KMS-11 (cell line): ENCODE measurements around the gene CES3.

ENCODE experiments used
- H2AFZ ChIP-seq: fragments of 200-600 bp; sonication (generic); 2 replicates; pipeline ENCODE4 v1.6.1; 2016; ENCODE audit warnings: antibody characterized with exemption, mixed run types, low read depth
- H3K27ac ChIP-seq: fragments of 200-600 bp; sonication (generic); 2 replicates; pipeline ENCODE4 v1.6.1; 2016; ENCODE audit warnings: mild to moderate bottlenecking, mixed run types
- H3K27me3 ChIP-seq: fragments of 200-600 bp; sonication (generic); 2 replicates; pipeline ENCODE4 v1.6.1; 2017; ENCODE audit warnings: mild to moderate bottlenecking, low read depth, mixed run types, moderate library complexity; ENCODE audit not compliant: insufficient read depth
- H3K36me3 ChIP-seq: fragments of 200-600 bp; sonication (generic); 2 replicates; pipeline ENCODE4 v1.6.1; 2017; ENCODE audit warnings: mild to moderate bottlenecking, mixed run types; ENCODE audit not compliant: insufficient read depth
- H3K4me1 ChIP-seq: fragments of 200-600 bp; sonication (generic); 2 replicates; pipeline ENCODE4 v1.6.1; 2016; ENCODE audit warnings: mild to moderate bottlenecking, low read depth, mixed run types; ENCODE audit not compliant: poor library complexity, severe bottlenecking
- H3K4me2 ChIP-seq: fragments of 200-600 bp; sonication (generic); 2 replicates; pipeline ENCODE4 v1.7.0; 2016; ENCODE audit warnings: mild to moderate bottlenecking, mixed run types
- H3K4me3 ChIP-seq: fragments of 200-600 bp; sonication (generic); IDR thresholded peaks from 2 replicates; pipeline ENCODE4 v1.6.1; 2017; ENCODE audit warnings: low read depth, low read length, mixed read lengths; ENCODE audit not compliant: insufficient read depth
- H3K79me2 ChIP-seq: fragments of 200-600 bp; sonication (generic); 2 replicates; pipeline ENCODE4 v1.6.1; 2016; ENCODE audit warnings: low read depth, mixed run types; ENCODE audit not compliant: insufficient read depth
- H3K9ac ChIP-seq: fragments of 200-600 bp; sonication (generic); 2 replicates; pipeline ENCODE4 v1.6.1; 2016; ENCODE audit warnings: mild to moderate bottlenecking, mixed run types
- H4K20me1 ChIP-seq: fragments of 200-600 bp; sonication (generic); 2 replicates; pipeline ENCODE4 v1.6.1; 2016; ENCODE audit warnings: mild to moderate bottlenecking, mixed run types; ENCODE audit not compliant: insufficient read depth
- TF ChIP-seq, protein P1 (sequence below): fragments of 200-600 bp; sonication (generic); conservative IDR thresholded peaks from 2 replicates; pipeline ENCODE4 v1.6.1; 2017; ENCODE audit warnings: low read depth, mild to moderate bottlenecking, antibody characterized with exemption, low read length, moderate library complexity, mixed read lengths

Gene CES3

DNA sequence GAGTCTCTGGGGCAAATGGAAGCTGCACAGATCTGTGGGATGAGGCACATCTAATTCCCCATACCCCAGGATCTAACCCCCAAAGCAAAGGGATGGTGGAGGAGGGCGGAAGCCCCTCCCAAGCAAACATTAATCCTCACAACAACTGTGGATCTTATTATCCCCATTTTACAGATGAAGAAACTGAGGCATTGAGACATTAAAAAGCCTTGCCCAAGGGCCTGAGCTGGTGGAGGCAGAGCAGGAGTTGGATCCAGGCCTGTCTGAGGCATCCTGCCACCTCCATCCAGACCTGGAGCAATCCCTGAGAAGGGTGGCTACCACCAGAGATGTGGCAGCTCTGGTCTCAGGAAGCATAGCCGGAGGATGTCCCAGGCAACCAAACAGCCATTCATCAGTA is 50.2 kb downstream of the CES3 start:
- H3K9ac ChIP-seq, result no peak overlapping the region
- H3K4me1 ChIP-seq, result peaks cover 6% of the 10 kb centered on the region
- no peak overlapping the region for H3K4me2 ChIP-seq
- TF ChIP-seq, protein P1, sequence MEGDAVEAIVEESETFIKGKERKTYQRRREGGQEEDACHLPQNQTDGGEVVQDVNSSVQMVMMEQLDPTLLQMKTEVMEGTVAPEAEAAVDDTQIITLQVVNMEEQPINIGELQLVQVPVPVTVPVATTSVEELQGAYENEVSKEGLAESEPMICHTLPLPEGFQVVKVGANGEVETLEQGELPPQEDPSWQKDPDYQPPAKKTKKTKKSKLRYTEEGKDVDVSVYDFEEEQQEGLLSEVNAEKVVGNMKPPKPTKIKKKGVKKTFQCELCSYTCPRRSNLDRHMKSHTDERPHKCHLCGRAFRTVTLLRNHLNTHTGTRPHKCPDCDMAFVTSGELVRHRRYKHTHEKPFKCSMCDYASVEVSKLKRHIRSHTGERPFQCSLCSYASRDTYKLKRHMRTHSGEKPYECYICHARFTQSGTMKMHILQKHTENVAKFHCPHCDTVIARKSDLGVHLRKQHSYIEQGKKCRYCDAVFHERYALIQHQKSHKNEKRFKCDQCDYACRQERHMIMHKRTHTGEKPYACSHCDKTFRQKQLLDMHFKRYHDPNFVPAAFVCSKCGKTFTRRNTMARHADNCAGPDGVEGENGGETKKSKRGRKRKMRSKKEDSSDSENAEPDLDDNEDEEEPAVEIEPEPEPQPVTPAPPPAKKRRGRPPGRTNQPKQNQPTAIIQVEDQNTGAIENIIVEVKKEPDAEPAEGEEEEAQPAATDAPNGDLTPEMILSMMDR, result no peak
- no peak overlapping the region for H3K4me3 ChIP-seq
- H2AFZ ChIP-seq, result no peak overlapping the region
- no peaks in the 10 kb centered on the region for H4K20me1 ChIP-seq
- no peaks in the 10 kb centered on the region for H3K36me3 ChIP-seq
- peaks cover 12% of the 10 kb centered on the region for H3K27me3 ChIP-seq
- H3K27ac ChIP-seq, result no peak overlapping the region
- H3K79me2 ChIP-seq, result no peaks in the 10 kb centered on the region

DNA sequence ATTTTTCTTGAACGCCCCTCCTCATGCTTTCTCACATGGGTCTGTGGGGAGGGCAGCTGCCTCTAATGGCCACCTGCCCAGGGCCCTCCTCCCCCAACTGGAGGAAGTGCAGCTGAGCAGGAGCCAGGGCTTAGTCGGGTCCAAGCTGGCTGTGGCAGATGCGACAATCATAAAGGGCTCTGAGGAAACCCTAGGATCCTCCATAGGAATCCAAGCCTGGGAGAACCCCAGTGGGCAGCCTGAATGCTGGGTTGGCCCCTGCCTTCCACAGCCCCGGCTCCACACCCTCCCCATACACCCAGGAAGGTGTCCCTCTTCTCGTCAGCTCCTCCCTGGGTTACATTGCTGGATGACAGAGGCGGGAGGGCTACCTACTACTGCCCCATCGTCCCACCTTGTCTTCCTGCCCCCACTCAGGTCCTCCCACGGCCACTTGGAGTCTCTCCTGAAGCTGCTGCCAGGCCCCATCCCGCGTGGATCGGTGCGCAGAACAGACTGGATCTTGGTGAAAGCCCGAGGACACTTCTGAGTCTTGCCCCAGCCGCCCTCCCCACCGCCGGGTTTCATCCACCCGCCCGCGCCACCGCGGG is 52.3 kb downstream of the CES3 start:
- Histone ChIP-seq H3K79me2 (no peaks in the 10 kb centered on the region), H4K20me1 (no peaks in the 10 kb centered on the region), H3K27me3 (peaks cover 12% of the 10 kb centered on the region), H3K4me1 (peaks cover 9% of the 10 kb centered on the region), H3K4me2 (peak overlapping the region; percentile 55), H3K27ac (no peak overlapping the region), H2AFZ (peak overlapping the region; percentile 65), H3K36me3 (no peaks in the 10 kb centered on the region), H3K4me3 (no peak overlapping the region), H3K9ac (no peak overlapping the region; the same call in 1 of the 2 replicates)
- TF ChIP-seq, protein P1, result no peak

- Histone ChIP-seq H3K36me3 (no peaks in the 10 kb centered on the region), H3K4me2 (peak overlapping the region; percentile 55), H4K20me1 (no peaks in the 10 kb centered on the region), H3K4me1 (peaks cover 9% of the 10 kb centered on the region), H2AFZ (peak overlapping the region; percentile 65), H3K9ac (peak overlapping the region; percentile 30; the same call in 1 of the 2 replicates), H3K4me3 (no peak overlapping the region), H3K27me3 (peaks cover 12% of the 10 kb centered on the region), H3K27ac (no peak overlapping the region), H3K79me2 (no peaks in the 10 kb centered on the region)
- TF ChIP-seq, protein P1, result no peak
Measured at GRCh38 chr16:67013823-67014633, 53.0 kb downstream of the CES3 start.

DNA sequence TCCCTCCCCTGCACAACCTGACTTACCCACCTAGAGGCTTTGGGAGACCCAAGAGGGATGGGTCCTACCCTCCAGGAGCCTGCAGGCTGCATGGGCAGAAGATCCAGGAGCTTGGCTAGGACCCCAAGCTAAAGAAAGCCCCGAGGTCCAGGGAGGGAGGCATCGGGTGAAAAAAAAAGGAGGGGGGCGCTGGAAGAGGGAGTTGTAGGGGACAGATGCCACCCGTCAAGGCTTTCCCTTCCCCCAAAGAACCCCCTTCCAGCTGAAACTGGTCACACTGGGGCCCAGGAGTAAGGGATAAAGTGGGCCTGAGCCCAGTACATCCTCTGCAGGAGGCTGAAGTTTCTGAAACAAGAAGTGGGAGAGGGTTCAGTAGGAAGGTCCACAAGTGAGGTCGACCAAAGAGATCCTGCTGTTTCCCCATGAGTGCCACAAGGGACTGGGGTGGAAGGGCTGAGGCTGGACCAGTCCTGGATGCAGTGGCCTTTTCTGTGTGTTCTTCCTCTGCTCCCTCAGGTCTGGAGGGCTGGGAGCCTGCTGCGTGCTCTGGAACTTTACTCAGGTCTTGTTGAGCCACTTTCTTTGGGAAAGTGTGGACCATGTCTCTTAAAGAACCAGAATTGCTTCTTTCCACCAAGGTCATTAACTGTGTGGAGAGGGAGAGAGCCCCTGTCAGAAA is 53.7 kb downstream of the CES3 start:
- Histone ChIP-seq H3K36me3 (no peaks in the 10 kb centered on the region), H3K4me1 (peaks cover 9% of the 10 kb centered on the region), H3K4me3 (no peak overlapping the region), H3K79me2 (no peaks in the 10 kb centered on the region), H3K4me2 (peak overlapping the region; percentile 55; the same call in 1 of the 2 replicates), H3K27me3 (peaks cover 12% of the 10 kb centered on the region), H4K20me1 (no peaks in the 10 kb centered on the region), H3K9ac (no peak overlapping the region), H3K27ac (no peak overlapping the region), H2AFZ (peak overlapping the region; percentile 65; the same call in 1 of the 2 replicates)
- TF ChIP-seq, protein P1, result no peak
